ENCODE measurements around the gene SPACA6.

SPACA6 gene

DNA sequence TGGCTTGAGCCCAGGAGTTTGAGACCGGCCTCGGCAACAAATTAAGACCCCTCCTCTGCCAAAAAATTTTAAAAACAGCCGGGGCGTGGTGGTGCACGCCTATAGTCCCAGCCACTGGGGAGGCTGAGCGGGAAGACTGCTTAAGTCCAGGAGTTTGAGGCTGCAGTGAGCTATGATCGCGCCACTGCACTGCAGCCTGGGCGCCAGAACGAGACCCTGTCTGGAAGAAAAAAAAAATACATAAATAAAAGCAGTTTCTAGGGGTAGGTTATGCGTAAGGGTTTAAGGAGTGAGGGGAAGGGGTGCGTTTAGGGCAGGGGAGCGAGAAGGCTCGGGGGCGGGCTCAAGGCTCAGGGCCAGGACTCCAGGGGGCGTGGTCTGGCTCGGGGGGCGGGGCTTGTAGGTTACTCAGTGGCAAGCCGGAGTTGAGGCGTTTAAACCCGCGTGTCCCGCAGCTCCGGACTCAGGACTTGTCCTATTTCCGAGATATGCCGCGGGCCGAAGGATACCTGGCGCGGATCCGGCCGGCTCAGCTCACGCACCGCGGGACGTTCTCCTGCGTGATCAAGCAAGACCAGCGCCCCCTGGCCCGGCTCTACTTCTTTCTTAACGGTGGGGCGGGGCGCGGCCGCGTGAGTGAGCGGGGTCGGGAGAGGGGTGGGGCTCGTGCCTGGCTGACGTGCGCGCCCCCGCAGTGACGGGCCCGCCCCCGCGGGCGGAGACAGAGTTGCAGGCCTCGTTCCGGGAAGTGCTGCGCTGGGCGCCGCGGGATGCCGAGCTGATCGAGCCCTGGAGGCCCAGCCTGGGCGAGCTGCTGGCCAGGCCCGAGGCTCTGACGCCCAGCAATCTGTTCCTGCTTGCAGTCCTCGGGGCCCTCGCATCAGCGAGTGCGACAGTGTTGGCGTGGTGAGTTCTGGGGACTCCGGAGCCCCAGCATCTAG lies 10.7 kb downstream of the SPACA6 start:
- DNase-seq (ENCODE audit: low read depth), result peak; percentile 97

DNA sequence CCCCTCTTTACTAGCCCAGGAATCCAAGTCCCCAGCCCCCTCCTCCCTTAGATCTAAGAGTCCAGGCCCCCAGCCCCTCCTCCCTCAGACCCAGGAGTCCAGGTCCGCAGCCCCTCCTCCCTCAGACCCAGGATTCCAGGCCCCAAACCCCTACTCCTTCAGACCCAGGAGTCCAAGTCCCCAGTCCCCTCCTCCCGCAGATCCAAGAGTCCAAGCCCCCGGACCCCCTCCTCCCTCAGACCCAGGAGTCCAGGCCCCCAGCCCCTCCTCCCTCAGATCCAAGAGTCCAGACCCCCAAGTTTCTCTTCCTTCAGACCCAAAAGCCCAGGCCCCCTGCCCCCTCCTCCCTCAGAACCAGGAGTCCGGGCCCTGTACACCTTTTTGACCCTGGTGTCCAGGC lies 11.5 kb downstream of the SPACA6 start:
- DNase-seq (ENCODE audit: low read depth), result no peak

DNA sequence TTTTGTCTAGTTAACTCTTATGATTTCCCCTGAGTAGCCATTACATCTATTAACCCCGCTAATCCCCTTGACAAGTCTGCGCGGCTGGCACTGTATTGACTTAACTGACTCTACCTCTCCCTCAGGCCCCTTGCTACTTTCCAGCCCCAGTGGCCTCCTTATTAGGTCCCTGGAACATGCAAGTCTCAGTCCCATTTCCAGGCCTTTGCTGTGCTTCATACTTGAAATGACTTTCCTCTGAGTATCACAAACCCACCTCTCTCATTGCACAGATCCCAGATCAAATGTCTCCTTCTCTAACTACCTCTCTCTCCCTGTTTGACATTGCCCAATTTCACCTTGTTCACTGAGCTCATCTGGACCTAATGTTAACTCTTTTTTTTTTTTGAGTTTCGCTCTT lies 13.2 kb downstream of the SPACA6 start:
- DNase-seq (ENCODE audit: low read depth), result no peak

DNA sequence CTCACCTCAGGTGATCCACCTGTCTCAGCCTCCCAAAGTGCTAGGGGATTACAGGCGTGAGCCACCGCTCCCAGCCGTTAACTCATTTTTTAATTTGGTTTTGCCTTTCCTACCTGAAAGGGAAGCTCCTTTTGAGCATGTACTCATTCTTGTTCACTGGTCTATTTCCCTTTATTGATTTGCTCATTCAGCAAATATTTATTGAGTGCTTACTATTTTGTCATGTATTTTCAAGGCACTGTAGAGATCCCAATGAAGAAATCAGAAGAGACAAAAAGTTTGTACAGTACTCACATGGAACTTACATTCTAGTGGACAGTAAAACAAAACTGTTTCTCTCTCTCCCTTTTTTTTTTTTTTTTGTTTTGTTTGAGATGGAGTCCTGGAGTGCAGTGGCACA lies 13.8 kb downstream of the SPACA6 start:
- no peak for DNase-seq (ENCODE audit: low read depth)

DNA sequence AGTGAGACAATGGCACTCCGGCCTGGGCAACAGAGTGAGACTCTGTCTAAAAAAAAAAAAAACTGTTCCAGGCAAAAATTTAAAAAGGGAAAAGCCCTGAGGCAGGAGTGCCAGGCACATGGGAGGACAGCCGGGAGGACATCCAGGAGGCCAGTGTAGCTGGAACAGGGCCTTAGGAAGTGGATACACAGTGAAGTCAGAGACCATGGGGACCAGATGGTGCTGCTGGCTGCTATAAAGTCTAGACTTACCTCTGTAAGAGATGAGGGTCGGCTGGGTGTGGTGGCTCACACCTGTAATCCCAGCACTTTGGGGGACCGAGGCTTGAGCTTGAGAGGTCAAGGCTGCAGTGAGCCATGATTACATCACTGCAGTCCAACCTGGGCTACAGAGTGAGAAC lies 15.7 kb downstream of the SPACA6 start:
- DNase-seq (ENCODE audit: low read depth), result no peak

DNA sequence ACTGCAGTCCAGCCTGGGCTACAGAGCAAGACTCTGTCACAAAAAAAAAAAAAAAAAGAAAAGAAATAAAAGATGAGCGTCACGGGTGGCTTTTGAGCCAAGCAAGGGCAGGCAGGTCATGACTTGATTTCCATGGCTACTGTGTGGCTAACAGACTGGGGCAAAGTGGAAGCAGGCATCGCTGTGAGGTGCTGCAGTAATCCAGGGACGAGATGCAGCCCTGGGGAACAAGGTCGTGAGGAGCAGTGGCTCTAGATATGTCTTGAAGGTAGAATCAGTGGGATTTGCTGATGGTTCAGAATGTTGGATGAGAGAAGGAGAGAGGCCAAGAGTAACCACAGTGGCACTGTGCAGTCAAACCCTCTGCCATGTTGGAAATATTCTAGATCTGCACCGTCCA lies 16.4 kb downstream of the SPACA6 start:
- DNase-seq (ENCODE audit: low read depth), result no peak

DNA sequence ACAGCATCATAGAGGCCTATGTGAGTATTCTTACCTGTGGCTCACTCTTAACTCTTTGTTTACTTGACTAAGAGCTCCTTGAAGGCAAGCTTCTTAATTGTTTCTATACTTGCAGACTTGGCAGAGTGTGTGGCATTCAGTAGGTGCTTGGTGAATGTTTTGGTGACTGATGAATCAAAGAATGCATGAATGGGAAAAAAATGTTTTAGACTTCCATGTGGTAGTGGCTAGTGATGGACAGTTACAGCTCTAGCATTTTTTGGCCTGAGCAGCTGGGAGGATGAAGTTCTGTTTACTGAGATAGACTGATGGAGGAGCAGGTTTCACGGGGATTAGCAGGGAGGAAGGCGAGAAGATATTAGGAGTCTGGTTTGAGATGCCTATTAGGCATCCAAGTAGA lies 17.0 kb downstream of the SPACA6 start:
- no peak for DNase-seq (ENCODE audit: low read depth)

DNA sequence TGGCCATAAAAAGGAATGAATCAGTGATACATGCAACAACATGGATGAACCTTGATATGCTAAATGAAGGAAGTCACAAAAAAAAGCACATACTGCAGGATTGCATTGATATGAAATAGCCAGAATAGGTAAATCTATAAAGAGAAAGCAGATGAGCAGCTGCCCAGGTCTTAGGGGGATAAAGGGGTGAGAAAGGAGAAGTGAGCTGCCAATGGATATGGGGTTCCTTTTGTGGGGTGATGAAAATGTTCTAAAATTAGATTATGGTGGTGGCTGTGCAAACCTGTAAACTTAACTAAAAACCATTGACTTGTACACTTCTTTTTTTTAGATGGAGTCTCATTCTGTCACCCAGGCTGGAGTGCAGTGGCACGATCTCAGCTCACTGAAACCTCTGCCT lies 18.6 kb downstream of the SPACA6 start:
- DNase-seq (ENCODE audit: low read depth), result no peak

DNA sequence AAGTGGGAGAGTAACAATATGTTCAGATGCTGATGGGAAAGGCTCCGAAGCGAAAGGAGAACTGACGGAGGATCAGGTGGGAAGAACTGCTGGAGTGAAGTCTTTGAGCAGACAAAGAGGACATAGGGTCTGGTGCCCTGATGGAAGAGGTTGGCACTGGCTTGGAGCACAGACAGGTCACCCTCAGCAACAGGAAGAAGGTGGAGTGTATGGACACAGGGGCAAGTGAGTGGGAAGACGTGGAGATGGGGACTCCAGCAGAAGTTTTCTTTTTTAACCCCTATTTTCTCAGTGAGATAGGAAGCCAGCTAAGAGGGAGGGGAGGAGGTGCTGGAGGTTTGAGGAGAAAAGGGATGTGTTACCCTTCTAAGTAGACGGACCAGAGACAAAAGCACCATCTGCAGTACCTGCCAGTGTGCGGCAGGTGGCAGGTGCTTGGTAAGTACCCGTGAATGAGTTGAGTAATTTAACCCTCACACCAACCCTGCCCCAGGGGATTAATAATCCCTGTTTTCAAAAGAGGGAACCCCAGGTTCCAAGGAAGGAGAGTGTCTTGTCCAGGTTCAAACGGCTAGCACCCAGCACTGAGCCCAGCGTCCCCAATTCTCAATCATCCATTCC lies 19.4 kb downstream of the SPACA6 start:
- DNase-seq (ENCODE audit: low read depth), result no peak

DNA sequence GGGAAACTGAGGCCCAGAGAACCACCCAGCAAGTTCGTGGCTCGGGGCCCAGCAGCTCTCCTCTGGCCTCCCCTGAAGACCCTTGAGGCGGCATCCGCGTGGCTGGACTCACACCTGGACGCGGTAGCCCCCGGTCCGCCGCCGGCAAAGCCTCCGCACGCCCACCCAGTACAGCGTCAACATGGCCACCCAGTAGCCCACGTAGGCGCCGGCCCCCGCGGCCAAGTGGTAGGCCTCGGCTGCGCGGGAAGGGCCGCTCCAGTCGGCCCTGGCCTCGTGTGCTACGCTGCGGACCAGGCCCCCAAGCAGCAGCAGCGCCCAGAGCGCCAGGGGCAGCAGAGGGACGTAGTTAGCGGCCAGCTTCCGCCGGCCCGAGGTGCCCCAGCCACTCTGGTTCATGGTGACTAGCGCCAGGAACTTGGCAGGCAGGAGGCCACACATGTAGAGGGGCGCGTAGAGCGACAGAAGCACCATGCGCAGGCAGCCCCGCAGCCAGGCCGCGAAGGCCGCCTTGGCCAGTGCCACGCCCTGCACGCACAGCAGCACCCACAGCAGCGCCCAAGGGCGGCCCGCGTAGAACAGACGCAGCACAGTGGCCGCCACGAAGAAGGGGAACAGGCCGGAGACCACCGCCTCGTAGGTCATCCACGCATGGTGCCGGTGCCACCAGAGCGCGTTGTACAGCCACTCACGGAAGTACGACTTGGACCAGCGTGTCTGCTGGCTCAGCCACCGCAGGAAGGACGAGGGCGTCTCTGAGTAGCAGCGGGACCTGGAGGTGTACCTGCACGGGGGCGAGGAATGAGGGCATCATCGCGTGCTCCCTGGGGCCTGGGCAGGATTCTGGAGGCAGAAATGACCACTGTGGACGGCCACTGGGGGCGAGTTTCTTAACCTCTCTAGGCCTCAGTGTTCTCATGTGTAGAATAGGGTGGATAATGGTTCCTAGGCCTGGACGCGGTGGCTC lies 20.5 kb downstream of the SPACA6 start:
- DNase-seq (ENCODE audit: low read depth), result no peak

DNA sequence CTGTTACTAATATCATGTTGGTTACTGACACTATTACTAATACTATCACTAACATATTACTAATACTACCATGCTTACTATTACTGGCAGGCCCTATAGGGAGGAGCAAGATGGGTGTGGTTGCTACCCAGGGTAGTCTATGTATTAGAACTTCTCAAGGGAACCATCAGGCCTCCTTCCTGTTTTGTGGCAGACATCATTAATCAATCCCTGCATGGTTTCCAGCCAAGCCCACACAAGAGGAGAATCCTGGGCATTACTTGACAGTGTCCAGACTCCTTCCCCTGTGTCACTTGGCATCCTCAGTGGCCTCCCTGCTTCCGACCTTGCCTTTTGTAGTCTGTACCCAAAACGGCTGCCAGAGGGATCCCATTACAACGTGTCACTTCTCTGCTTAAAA lies 21.7 kb downstream of the SPACA6 start:
- no peak for DNase-seq (ENCODE audit: low read depth)

DNA sequence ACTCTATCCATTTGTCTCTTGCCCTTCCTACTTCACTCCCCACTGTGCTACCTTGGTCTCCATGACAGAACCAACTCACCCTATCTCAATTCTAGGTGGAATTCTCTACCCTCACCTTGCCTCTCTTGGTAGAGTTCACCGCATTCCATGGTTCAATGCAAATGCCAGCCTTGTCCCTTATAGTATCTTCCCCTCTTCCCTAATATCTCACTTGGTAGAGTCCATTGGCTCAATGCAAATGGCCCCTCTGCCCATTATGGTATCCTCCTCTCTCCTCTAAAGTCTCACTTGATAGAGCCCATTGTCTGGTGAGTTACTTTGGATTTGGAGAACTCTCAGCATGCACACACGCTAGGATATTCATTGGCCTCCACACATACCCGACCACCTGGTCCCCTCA lies 22.7 kb downstream of the SPACA6 start:
- no peak for DNase-seq (ENCODE audit: low read depth)

DNA sequence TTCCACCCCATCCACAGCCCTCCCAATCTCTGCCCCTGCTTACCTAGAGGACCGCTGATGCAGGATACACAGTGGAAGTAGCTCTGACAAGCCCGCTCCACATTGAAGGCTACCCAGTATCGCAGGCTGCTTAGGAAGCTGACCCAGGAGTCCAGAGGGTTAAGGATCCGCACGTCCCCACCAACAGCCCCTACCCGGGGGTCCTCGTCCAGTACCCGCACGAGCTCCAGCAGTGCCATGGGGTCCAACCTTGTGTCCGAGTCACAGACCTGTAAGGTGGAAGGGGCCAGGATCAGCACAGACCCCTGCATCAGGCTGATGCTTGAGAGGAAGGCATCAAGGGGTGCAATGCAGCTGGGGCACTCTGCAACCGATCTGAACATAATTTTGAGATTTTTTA lies 23.8 kb downstream of the SPACA6 start:
- no peak for DNase-seq (ENCODE audit: low read depth)

DNA sequence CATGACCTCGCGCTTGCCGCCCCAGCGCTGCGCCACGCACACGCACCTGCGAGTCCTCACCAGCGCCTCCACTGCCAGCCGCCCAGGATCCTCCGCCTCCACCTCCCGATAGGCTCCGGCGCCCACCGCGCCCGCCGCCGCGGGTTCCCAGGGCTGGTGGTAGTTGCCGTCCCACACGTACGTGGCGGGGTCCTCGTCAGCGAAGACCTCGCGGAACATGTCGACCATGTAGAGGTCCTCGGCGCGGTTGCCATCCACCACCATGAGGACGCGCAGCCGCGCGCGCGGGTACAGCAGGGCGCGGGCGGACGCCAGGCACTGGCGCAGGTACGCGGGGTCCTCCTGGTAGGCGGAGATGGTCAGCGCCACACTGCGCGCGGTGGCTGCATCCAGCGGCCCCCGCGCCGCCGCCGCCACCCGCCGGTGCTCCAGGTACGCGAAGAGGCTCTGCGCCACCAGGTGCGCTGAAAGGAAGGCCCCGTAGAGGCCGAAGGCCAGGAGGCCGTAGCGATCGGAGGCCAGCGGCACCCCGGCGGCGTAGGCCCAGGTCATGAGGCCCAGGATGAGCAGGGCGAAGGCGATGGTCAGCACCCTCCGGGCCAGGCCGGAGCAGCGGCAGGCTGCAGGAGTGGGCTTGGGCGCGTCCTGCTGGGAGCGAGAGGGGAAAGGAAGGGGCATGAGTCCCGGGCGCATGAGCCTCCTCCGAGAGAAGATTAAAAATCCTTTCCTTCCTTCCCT lies 26.3 kb downstream of the SPACA6 start:
- DNase-seq (ENCODE audit: low read depth), result no peak

DNA sequence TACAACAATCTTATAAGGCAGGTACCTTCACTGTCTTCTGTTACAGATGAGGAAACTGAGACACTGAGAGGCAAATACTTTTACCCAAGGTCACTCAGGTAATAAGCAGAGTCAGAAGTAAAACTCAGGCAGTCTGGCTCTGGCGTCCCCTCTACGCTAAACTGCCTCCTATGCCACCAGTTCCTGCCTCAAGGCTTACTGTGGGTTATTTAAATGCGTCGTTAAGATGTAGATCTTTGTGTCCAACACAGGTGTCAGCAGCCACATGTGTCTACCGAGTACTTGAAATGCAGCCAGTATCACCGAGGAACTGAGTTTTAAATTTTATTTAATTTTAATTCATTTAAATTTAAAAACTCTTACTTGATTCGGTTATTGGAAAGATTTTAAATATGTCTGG lies 28.8 kb downstream of the SPACA6 start:
- DNase-seq (ENCODE audit: low read depth), result no peak

DNA sequence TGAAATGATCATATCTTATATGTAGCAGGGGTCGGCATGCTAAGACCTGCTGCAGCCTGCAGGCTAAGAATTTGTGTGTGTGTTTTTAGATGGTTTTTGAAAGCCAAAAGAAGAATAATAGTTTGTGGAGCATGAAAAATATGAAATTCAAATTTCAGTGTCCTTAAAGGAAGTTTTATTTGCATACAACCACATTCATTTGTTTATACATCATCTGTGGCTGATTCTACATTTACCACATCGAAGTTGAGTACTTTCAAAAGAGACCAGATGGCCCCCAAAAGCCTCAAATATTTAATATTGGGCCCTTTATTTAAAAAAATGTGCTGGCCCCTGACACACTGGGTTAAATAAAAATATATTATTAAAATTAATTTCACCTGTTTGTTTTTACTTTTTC lies 29.4 kb downstream of the SPACA6 start:
- no peak for DNase-seq (ENCODE audit: low read depth)

DNA sequence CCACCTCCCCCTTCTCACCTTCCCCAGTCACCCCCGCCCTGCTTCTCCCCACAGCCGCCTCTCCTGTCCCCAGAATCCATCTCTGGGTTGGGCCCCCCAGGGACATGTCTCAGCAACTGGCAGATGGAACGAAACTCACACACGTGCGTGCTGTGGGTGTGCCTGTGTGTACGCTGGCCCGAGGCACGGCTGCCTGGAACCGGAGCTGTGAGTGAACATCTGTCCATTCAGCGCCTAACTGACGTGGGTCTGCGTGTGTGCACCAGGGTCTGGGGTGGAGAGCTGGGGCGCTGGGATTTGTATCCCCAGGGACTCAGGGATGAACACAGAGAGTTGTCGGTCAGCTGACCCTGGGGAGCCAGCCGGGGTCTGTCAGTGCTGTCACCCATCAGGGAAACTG lies 31.4 kb downstream of the SPACA6 start:
- DNase-seq (ENCODE audit: low read depth), result no peak

DNA sequence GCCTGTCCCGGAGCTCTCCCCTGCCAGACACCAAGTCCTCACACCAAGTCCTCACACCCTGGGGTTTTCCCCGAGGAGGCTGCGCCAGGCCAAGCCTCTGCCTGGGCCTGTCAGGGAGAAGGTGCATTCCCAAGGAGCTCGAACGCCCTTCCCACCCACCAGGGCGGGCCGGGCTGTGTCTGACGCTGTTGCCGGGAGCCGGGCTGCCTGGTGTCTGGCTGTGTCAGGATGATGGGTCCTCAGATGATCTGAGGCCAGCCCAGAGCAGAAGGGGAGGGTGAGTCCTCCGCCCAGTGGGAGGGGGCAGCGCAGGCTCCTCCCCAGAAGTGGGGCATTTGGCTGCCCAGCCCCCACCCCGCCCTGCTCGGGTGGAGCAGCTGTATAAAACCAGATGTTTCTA lies 32.9 kb downstream of the SPACA6 start:
- DNase-seq (ENCODE audit: low read depth), result no peak

DNA sequence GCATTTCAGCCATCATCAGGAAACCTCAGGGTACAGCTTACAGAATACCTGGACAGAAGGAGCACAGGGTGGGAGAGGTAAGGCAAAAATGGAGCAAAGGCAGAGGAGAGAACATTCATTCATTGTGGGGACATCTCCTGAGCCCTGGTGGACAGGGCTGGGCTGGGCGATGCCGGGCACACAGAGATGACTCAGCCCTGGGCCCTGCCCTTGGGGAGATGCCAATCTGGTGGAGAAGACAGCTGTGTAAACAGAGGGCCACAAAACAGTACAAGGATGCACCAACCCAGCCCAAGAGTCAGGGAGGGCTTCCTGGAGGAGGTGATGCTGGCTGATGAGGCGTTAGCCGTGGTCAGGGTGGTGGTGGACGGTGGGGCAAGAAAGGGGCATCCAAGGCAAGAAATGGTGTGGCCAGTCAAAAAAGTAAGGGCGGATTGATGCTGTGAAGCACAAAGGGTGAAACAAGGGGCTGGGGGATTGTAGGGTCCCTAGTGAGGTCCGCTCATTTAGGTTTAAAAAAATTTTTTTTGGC lies 34.3 kb downstream of the SPACA6 start:
- DNase-seq (ENCODE audit: low read depth), result no peak

DNA sequence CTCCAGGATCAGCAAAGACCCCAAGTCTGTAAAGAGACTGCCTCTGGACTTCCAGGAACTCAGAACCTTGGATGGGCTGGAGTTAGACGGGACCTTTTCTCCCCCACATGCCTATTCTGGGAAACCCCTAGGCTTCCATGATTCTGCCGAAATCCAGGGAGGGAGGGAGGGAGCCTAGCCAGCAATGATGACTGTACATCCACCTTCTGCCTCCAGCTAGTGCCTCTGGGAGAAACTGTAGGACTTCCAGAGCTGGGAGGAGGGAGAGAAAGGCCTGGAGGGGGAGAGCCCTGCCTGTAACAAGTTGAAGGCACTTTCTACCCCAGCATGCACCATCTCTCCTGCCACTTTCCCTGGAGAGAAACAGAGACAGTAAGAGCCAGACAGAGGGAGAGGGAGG lies 36.7 kb downstream of the SPACA6 start:
- no peak for DNase-seq (ENCODE audit: low read depth)

DNA sequence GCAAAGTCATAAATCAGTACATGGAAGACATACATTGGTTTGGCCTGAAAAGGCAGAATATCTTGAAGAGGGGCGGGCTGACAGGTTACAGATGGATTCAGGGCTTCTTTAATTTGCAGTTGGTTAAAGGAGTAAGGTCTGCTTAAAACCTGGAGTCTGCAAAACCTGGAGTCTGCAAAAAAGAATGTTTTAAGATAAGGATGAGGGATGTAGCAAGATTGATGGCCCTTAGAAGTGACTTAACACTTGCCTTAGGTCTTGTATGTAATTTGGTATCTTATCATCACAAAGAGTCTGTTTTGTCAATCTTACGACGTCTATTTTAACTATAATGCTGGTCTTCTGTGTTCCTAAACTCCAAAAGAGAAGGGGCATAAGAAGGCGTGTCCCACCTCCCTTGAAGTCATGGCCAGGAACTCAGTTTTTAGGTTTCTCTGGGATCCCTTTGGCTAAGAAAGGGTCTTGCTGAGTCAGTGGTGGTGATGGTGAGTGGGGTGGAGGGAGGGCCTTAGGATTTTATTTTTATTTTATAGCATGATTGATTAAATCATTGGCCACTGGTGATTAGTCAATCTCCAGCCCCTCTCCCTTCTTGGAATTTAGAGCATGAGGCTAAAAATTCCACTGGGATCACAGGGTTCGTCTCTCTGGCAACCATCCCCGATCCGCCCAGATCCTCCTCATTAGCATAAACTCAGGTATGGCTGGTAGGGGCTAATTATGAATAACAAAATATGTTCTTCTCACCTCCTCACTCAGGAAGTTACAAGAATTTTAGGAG lies 40.8 kb downstream of the SPACA6 start:
- no peak for DNase-seq (ENCODE audit: low read depth)
